ENCODE measurements around the gene SPOPL.

SPOPL gene

DNA sequence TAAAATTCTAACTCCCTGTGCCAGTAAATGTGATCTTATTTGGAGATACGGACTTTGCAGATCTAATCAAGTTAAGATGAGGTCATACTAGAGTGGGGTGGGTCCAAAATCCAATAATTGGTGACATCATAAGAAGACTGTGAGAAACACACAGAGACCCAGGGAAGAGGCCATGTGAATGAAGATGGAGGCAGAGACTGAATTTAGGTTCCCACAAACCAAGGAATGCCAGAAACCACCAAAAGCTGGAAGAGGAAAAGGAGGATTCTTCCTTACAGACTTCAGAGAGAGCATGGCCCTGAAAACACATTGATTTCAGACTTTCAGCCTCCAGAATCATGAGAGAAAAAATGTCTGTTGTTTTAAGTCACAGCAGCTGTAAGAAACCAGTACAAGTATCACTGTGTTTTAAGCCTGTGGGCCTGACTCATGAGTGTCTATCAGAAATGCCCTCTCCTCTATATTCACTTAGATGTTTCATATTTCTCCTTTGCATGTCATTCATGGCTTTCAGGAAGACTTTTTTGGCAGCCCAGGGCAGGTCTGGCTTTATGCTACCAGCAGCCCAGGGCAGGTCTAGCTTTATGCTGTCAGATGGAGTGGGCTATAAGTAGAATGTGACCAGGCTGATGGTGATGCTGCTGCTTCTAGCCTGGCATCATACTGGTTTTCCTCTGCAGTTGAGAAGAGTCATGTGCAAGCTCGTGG, 100.0 kb downstream of the SPOPL start:
- no peak for DNase-seq (ENCODE audit: low spot score)

- DNase-seq (ENCODE audit: low spot score), result no peak
These were observed 100.5 kb downstream of the SPOPL start for GRCh38 chr2:138602166-138602460.

DNA sequence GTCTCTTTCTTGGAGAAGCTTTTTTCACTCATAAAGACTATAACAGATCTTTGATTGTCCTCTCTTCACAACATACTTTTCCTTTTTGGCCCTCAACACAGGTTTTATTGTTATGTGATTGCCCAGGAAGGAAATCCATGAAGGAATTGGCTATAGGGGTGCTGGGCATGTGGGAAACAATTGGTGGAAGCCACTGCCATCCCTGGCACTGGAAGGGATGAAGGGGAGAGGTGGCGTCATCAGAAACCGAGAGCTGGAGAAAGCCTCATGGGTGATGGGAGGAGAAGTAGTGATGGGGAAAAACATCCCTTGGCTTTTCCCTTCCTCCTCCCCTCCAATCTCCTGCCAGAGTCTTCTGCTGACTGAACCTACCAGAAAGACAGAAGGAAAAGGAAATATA, 106.2 kb downstream of the SPOPL start:
- peak; percentile 3 for DNase-seq (ENCODE audit: low spot score)

GRCh38 chr2:138609446-138609845, 107.9 kb downstream of the SPOPL start:
- DNase-seq (ENCODE audit: low spot score), result no peak

DNA sequence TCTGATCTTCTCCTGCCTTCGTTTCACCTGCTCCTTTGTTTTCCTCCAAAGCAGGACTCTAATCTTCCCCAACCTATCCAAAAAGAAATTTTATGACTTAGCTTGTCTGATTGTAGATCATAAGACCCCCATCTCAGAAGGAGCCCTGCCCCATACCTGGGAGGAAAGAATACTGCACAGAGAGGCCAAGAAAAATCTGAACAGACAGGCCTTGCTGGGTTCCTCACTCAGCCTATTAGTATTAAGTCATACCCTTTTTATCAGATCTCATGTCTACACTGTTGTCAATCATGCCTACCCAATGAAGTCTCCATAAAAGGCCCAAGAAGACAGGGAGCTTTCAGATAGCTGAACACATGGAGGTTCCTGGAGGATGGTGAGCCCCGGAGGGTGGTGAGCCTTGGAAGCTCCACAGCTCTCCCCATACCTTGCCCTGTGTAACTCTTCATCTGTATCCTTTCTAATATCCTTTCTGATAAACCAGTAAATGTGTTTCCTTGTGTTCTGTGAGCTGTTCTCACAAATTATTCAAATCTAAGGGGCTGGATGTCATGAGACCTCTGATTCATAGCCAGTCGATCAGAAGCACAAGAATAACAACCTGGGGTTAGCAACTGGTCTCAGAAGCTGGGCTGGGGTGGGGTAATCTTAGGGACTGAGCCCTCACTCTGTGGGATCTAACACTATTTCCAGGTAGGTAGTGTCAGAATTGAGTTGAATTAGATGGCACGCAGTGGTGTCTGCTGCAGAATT, 108.8 kb downstream of the SPOPL start:
- DNase-seq (ENCODE audit: low spot score), result no peak

- no peak for DNase-seq (ENCODE audit: low spot score)
These were observed 113.7 kb downstream of the SPOPL start for GRCh38 chr2:138615257-138615656.

DNA sequence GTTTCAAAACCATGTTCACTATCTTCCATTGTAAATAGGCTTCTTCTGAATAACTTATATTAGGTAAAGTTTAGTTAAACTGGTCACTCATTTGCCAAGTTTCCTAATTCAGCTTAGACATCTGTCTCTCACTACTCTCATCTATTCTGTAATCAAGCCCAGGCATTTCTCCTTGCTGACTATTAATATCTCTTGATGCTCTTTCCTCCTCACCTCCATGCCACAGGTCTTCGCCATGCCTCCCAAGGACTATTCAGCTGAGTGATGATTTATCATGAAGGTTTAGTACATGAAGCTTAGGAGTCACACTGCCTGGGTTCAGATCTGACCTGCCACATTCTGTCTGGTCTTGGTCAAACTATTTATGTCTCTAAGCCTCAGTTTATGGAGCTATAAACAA, 115.5 kb downstream of the SPOPL start:
- DNase-seq (ENCODE audit: low spot score), result no peak

- DNase-seq (ENCODE audit: low spot score), result no peak
These were observed 117.4 kb downstream of the SPOPL start for GRCh38 chr2:138618971-138619370.

GRCh38 chr2:138620431-138620830, 118.9 kb downstream of the SPOPL start:
- no peak for DNase-seq (ENCODE audit: low spot score)

DNA sequence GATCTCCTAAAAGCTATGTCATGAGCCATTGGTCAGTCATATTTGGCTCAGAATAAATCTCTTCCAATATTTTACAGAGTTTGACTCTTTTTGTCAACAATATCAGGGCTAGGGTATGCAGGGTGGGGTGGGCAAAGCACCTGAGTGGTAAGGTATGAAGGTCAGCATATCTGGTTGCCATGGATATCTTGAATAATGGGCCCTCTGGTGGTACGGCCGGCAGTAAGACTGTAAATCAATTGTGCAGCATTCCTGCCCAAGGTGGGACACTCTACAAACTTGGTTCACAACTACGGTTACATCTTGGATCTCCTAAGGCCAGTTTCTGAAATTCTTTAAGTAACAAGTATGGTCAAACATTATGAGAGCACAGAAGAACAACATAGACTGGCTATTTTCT, 119.6 kb downstream of the SPOPL start:
- DNase-seq (ENCODE audit: low spot score), result no peak

DNA sequence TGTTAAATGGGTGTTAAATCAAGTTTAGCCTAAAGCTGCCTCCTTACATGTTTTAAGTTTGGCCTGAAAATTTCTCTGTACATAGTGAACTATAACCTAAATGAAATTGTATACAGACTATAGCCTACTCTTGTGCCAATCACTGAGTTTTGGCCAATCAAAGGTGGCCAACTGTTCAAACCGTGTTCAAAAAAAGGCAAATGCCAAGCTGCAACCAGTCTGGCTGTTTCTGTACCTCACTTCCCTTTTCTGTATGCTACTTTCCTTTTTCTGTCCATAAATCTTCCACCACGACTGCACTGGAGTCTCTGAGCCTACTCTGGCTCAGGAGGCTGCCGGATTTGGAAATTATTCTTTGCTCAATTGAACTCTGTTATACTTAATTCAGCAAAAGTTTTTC, 121.0 kb downstream of the SPOPL start:
- DNase-seq (ENCODE audit: low spot score), result no peak

All from kidney capillary endothelial cell (primary cell).